Hair follicular keratinocyte (primary cell): Measurements from ENCODE around the gene DROSHA. TPM values are rescaled to one million over a fixed set of nuclear protein-coding genes. Genes with fewer than 3 reads are reported as not detected.

Source experiments
- total RNA-seq: library from RNA; depleted of rRNA; stranded (reverse); fragments of >200 nt; gene quantifications from 2 replicates; pipeline ENCODE4 v1.2.3, GENCODE V29; 2015

The DROSHA gene, protein sequence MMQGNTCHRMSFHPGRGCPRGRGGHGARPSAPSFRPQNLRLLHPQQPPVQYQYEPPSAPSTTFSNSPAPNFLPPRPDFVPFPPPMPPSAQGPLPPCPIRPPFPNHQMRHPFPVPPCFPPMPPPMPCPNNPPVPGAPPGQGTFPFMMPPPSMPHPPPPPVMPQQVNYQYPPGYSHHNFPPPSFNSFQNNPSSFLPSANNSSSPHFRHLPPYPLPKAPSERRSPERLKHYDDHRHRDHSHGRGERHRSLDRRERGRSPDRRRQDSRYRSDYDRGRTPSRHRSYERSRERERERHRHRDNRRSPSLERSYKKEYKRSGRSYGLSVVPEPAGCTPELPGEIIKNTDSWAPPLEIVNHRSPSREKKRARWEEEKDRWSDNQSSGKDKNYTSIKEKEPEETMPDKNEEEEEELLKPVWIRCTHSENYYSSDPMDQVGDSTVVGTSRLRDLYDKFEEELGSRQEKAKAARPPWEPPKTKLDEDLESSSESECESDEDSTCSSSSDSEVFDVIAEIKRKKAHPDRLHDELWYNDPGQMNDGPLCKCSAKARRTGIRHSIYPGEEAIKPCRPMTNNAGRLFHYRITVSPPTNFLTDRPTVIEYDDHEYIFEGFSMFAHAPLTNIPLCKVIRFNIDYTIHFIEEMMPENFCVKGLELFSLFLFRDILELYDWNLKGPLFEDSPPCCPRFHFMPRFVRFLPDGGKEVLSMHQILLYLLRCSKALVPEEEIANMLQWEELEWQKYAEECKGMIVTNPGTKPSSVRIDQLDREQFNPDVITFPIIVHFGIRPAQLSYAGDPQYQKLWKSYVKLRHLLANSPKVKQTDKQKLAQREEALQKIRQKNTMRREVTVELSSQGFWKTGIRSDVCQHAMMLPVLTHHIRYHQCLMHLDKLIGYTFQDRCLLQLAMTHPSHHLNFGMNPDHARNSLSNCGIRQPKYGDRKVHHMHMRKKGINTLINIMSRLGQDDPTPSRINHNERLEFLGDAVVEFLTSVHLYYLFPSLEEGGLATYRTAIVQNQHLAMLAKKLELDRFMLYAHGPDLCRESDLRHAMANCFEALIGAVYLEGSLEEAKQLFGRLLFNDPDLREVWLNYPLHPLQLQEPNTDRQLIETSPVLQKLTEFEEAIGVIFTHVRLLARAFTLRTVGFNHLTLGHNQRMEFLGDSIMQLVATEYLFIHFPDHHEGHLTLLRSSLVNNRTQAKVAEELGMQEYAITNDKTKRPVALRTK (N-terminal part only)
- total RNA-seq, result 33.3 and 60.0 TPM in 2 replicates

GRCh38 chr5:31531888-31532547 is at the start of gene DROSHA, which contains the start of gene C5orf22:
Gene DROSHA, minus strand, starts transcription at chr5:31532093. Its CDS starts 3,034 bp downstream, at chr5:31529059.
Gene C5orf22, plus strand, starts transcription at chr5:31532301. Its CDS starts 92 bp downstream, at chr5:31532393.

Other genes with a start within 250 kb of the DROSHA start
- 22.6 and 25.5 TPM in 2 replicates for gene C5orf22, start 208 bp upstream of the DROSHA start, total RNA-seq
- gene PDZD2, start 107.0 kb upstream of the DROSHA start, total RNA-seq, result 3.0 and 5.1 TPM in 2 replicates